Superior temporal gyrus (tissue), 1 donor: Measurements from ENCODE around the gene HDAC7.

Experiments used
- DNase-seq: peaks from one replicate; pipeline ENCODE4 v3.0.0-alpha.2; 2016; ENCODE audit errors: extremely low spot score

HDAC7 gene

GRCh38 chr12:47779943-47780504 is 39.7 kb downstream of the HDAC7 start:
- DNase-seq: no peak

DNA sequence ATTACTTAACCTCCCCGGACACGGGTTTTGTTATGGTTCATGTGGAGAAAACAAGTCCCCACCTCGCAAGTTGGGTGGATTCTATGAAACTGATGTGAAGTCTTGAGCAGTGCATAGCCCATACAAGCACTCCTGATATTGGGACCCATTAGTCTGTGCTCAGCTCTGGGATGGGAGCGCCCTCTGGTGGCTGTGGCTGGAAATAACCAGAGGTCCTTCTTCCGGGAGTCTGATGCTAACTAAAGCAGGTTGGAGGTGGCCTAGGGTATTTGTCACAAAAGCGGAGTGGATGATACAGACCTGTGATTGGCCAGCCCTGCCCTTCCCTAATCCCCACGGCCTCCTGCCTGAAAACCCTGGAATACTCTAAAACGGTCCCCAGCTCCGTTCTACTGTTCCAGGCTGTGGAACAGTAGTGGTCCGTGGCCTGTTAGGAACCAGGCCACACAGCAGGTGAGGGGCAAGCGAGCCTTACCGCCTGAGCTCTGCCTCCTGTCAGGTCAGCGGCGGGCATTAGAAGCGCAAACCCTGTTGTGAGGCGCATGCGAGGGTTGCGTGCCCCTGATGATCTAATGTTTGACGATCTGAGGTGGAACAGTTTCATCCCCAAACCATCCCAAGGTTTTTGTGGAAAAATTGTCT is 40.3 kb downstream of the HDAC7 start:
- DNase-seq: peak; percentile 98

DNA sequence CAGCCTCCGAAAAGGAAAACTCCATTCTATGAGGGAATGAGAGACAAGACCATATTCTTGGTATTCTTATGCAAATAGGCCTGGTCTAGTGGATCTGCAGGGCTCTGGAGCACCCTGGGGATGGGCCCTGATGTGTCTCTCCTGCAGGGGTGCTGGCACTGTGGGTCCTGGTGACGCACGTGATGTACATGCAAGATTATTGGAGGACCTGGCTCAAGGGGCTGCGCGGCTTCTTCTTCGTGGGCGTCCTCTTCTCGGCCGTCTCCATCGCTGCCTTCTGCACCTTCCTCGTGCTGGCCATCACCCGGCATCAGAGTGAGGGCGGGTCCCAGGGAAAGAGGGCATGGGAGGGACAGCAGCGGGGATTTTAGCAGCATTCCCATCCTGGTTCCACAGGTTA is 40.8 kb downstream of the HDAC7 start:
- DNase-seq: peak; percentile 73

DNA sequence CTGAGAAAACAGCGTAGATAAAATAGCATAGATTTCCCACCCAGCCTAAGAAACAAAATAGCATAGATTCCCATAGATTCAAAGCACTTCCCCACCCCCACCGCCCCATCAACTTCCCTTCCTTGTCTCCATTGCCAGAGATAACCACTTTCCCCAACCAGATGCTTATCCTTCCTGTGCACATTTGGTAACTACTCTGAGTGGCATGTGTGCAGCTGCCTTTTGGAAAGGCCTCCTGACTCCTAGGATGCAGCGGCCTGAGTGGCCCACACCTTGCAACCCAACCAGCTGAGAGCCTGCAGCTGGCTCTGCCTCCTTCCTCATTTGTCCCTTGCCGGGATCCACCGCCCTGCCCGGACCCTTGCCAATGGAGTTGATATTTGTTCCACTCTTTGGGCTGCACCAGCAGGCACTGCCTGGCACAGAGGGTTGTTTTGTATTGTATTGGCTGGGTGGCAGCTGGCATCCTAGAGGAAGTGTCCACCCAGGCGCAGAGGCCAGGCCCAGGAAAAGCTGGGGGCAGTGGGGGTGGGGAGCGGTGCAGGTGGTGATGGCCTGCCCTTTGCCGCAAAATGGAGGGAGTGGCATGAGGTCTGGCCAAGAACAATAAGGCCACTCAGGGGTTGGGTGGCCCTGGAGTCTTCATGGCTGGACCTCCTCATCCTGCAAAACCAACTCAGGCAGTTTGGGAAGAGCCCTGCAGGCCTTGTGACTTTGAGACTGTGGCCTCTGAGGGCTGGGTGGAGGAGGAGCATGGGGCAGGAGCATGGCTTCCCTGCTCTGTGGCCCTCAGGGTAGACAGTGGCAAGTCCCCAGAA is 41.8 kb downstream of the HDAC7 start:
- peak; percentile 98 for DNase-seq

- no peak for DNase-seq
Measured at GRCh38 chr12:47777151-47777550, 42.6 kb downstream of the HDAC7 start.

DNA sequence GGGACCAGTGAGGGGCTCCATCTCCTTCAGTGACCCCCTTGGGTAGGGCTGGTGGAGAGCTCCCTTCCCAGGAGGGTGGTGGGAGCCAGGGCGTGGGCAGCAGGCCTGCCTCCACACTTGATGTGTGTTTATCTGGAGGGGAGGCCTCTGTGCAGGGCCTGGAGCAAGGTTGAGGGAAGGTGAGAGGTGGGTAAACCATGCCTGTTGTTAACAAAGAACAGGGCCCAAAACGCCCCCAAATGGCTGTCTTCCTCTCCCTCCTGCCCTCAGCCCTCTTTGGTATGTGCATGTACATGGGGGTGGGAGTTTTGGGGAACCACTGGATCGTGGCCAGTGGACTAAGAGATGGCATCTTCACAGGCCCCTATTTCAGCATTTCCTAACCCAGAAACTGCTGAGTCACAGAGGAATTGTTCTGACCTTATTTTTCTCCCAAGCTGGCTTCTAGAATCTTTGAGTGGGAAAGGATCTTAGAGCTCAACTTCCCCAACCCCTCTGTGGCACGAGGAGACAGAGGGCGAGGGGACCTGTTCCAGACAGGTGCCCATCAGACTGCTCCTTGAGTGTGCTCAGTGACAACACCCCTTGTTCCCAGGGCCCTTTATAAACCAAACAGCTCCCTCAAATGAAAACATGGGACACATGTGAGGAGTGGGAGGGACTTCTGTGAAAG is 43.1 kb downstream of the HDAC7 start:
- DNase-seq: peak; percentile 68

DNA sequence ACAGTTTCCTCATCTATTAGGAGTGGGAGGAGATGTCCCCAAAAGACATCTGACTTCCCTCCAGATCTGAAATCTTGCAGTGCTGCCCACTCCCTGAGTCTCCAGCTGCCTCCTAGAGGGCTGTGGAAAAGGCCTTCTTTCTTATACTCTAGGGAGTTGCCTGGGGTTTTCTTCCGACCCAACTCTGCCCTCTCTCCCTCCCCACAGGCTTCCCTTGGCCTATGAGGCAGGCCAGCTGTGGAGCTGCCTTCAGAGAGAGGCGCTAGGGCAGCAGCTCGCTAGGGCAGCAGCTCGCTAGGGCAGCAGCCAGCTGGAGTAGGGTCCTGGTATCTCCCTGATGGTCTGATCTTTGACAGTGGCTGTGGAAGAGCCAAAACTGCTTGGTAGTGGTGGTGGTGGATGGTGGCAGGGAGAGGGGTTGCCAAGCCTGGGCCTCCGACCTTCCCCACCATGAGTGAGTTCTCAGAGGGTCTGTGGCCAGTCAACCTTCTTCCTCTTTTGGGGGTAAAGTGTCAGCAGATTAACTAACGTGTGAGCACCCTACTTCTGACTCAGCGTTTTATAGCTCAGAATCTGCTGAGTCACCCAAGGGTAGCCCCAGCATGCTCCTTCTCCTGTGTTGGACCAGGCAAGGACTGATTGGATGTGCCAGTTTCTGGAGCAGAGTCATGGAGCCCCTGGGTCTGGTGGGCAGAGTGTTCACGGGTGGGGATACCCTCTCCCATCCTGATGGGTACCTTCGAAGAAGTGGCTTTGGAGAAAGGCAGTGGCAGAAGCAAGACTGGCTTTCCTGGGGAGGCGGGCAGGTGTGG is 44.4 kb downstream of the HDAC7 start:
- DNase-seq: peak; percentile 75

- DNase-seq: no peak
Measured at GRCh38 chr12:47774663-47775062, 45.0 kb downstream of the HDAC7 start.

DNA sequence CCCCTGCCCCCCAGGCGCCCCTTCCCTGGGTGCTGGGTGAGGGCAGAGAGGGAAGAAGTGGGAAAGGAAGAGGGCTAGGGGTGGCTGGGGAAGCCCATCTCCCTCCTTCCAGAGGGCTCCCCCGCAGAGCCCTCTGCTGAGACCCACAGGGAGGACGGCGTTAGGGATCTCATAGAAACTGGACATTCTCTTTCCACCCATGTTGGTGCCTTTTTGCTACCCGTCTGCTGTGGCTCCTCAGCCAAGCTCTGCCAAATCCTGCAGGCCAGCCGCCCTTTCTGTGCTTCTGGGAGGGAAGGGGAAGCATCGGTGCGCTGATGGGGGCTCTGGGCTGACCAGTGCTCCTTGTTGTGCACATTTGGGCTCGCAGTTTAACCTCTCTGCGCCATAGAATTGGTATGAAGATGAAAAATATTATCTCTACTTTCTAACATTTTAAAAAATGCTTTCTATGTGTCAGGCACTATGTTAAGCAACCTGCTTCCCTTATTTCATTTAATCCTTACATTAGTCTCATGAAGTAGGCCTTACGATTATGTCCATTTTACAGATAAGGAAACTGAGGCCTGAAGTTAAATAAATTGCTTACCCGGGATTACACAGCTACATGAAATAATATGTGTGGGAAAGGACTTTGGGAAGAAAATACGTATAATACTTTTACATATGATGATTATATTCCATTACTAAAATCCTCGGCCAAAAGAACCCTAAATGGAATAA is 45.7 kb downstream of the HDAC7 start:
- DNase-seq: peak; percentile 49

DNA sequence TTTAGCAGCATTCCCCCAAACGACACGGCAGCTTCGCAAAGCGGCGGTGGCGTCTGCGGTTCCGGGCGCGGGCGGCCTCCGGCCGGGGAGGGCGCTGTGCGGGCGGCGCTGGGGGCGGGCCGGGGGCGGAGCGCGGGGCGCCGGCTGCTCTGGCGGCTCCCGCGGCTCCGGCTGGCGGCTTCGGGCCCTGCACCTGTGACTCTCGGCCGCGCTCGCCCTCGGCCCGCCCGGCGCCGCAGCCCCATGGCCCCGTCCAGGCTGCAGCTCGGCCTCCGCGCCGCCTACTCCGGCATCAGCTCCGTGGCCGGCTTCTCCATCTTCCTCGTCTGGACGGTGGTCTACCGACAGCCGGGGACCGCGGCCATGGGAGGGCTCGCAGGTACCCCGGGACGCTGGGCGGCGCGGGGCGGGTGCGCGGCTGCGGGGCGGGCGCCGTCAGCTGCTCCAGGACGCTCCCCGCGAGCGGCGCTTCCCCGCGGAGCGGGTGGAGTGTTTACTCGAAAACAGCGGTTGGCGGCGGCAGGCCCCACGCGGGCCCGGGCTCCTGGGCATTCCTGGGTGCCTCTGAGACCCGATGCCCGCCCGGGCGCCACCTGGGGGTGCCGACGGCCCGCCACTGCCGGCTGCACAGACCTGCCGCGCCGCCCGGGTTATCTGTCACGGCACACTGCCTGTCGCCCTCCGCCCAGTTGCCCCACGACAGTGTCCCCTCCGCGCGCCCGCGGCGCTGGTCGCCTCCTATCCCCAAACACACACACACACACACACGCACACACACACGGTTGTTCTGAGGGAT is 46.4 kb downstream of the HDAC7 start, which contains the start of gene SLC48A1:
SLC48A1 (plus strand) TSS at position 177 of the 796 bp plus-strand sequence; CDS start at position 244, 67 bp downstream.
- DNase-seq: peak; percentile 79

- no peak for DNase-seq
Measured at GRCh38 chr12:47772738-47773061, 47.0 kb downstream of the HDAC7 start.

- DNase-seq: peak; percentile 56
Measured at GRCh38 chr12:47772094-47772660, 47.5 kb downstream of the HDAC7 start.

- DNase-seq: no peak
Measured at GRCh38 chr12:47771304-47771703, 48.4 kb downstream of the HDAC7 start.

- peak; percentile 10 for DNase-seq
Measured at GRCh38 chr12:47770086-47770726, 49.5 kb downstream of the HDAC7 start.

DNA sequence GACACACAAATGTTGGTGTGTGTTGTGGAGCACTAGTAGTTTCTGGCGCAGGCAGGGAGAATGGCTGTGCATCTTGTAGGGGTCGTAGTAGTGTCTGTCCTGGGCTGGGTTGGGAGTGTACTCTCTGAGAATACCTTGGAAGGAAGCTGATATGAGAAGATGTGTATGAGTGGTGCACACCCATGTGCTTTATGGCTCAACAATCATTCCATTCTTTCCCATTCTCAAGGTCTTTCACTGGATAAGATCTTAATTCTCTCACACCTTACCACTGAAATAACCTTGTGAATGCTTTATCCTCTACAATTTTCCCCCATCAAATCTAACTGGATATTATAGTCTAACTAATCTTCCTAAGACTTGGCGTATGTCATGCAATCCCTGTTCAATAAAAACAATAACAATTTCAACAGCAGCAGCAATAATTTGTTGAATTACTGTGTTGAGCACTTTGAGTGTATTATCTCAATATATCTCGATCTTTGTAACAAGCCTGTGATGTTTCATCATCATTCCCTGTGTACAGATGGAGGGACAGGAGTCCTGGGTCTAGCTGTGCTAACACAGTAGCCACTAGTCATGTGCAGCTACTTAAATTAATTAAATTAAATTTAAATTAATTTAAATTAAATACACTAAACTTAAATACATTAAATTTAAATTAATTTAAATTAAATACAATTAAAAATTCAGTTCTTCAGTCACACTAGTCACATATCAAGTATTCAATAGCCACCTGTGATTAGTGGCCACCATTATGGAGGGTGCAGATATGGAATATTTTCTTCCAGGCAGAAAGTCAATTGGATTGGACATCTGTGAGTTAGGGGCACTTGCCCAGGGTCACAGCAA is 50.2 kb downstream of the HDAC7 start:
- peak; percentile 16 for DNase-seq

DNA sequence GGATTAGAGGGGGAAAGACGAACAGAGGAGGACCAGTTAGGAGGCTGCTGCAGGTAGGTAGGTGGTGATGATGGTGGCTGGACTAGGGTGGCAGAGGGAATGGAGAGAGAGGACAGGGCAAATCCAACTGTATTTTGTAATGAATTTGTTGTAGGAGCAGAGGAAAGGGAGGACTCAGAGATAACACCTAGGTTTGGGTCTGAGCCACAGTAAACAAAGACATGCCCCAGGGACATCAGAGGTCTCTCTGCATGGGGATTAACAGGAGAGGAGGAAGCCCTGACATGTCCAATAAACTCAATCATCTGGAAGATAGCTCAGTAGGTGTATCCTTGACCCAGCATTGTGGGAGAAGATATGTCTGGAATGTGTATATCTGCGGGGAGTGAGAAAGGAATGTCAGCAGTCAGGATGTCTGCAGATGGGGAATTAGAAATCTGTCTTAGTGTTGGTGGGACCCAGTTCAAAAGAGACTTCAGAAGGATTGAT is 51.3 kb downstream of the HDAC7 start:
- DNase-seq: no peak

DNA sequence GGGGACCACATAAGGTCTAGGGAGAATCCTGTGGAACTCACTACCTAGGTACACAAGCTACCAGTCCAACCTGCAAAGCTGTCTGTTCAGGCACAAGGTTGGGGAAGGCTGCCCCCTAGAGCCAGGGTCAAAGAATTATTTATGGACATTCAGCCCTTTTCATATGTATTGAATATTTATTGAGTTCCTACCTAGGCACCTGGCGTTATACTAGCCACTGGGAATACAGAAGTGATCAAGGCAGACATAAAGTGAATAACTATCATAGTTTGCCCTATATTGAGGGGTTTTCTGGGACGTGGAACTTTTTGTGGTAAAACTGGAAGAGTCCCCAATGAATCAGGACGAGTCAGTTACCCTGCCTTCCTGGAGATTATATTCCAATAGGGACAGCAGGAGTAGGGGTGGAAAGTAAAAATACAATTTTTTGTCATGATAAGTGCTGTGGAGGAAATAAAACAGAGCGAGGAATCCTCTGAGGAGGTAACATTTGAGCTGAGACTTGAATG is 52.4 kb downstream of the HDAC7 start:
- DNase-seq: peak; percentile 76
